K562 treated with DMSO at 1 percent for 12 hours (cell line): ENCODE measurements around the gene AP1S2. TPM values are rescaled to one million over a fixed set of nuclear protein-coding genes. Genes with fewer than 3 reads are reported as not detected.

ENCODE experiments used
- total RNA-seq: library from RNA; unstranded; fragments of 300-600 nt; gene quantifications from 2 replicates; pipeline ENCODE4 v1.2.3, GENCODE V29; 2022; ENCODE audit not compliant: insufficient read depth

Gene AP1S2
- total RNA-seq: 20.6 and 47.4 TPM in 2 replicates

DNA sequence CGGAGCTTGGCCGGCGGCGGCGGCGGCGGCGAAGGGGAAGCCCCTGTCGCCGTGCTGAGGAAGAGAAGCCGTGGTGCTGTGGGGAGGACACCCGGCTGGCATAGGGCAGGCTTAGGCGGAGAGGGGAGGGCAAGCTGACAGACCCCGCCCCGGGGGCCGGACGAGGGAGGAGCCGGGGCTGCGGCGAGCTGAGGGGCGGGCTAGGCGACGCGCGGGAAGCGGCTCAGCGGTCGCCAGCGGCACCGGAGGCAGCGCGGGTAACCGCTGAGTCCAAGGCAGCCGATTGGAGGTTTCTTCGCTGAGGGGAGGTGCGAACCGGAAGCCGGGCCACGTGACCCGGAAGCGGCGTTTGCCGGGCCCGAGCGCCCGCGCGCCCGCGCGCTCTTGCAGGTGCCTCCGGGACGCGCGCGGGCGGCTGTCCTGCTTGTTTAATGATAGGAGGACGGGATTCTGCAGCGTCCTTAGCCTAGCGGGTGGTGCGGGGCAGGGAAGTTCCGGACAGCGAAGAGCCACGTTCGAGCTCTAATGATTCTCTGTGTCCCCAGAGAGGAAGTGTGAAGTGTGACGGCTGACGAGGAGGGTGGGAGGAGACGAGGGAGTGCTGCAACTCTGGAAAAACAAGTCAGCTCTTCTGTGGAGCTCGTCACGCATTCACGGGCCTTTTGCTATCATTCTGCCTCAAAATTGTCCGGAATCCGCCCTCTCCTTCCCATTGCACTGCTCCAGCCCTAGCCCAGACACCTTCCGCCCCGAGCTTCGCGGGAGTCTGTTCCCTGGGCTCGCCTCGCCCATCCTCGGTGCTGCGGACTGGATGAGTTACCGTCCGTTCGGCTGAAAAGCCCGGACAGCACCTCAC, at the start of gene AP1S2:
Gene AP1S2 (minus strand): TSS at position 102 of the 856 bp plus-strand sequence. CDS start 2,289 bp downstream, outside the sequence.

DNA sequence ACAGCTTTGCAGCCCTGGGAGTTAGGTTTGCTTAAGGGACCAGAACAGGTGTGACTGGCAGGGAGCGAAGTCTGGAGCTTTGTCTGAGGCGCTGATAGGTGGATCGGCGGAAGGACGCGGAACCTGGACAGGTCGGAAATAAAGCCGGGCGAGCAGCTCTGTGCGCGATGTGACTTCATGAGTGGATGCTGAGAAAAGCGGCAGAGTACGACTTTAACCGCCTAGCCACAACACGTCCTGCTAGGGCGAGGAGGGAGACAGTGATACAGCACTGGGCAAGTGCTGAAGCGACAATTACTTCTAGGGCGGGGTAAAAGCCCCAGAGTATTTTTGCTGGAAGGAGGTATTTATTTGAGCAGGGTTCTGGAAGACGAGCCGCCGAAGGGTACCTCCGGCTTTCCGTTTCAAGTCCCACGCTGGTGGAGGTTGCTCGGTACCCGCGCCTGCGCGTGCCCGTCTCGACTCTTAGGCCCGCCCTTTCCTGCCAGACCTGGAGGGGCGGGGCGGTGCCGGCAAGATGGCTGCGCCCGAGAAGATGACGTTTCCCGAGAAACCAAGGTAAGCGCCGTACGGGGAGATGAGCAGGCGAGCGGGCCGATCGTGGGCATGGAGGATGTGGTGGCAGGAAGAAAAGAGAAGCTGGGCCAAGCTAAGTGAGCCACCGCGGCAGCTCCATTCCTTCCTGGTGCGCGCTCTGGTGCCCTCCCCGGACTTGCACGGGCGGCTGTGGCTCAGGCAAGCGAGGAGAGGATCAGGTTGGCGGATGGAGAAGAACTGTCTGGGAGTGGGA, 64.4 kb downstream of the AP1S2 start, which contains the start of gene ZRSR2:
Gene ZRSR2 (plus strand): TSS at position 506 of the 790 bp plus-strand sequence. CDS start 12 bp downstream, at position 518.

Other genes with a start within 250 kb of the AP1S2 start
- not detected in 2 replicates for gene CLTRN, start 190.0 kb downstream of the AP1S2 start, total RNA-seq
- 0.48 and 1.1 TPM in 2 replicates for gene CA5B, start 116.5 kb downstream of the AP1S2 start, total RNA-seq
- gene ZRSR2, start 64.3 kb downstream of the AP1S2 start, total RNA-seq: 12.2 and 14.9 TPM in 2 replicates